Type B pancreatic cell (in vitro differentiated cells): ENCODE measurements around the gene MNS1. TPM values are rescaled to one million over a fixed set of nuclear protein-coding genes. Genes with fewer than 3 reads are reported as not detected.

Experiments
- DNase-seq: peaks from one replicate; pipeline ENCODE4 v3.0.0; 2021; ENCODE audit warnings: mixed read lengths; ENCODE audit not compliant: unreplicated experiment; ENCODE audit errors: extremely low spot score
- H3K27ac Mint-ChIP-seq: 2 replicates; pipeline ENCODE4 v1.8.0; 2021; ENCODE audit warnings: mild to moderate bottlenecking, mixed read lengths
- H3K27me3 Mint-ChIP-seq: 2 replicates; pipeline ENCODE4 v1.8.0; 2021; ENCODE audit warnings: mixed read lengths
- H3K36me3 Mint-ChIP-seq: 2 replicates; pipeline ENCODE4 v1.8.0; 2021; ENCODE audit warnings: mixed read lengths
- H3K4me1 Mint-ChIP-seq: one replicate; pipeline ENCODE4 v1.8.0; 2021; ENCODE audit warnings: mixed read lengths; ENCODE audit not compliant: unreplicated experiment
- H3K4me3 Mint-ChIP-seq: 2 replicates; pipeline ENCODE4 v1.8.0; 2021; ENCODE audit warnings: mild to moderate bottlenecking, mixed read lengths
- H3K9me3 Mint-ChIP-seq: 2 replicates; pipeline ENCODE4 v1.8.0; 2021; ENCODE audit warnings: mixed read lengths
- total RNA-seq: library from RNA; stranded (reverse); gene quantifications from 2 replicates; pipeline ENCODE4 v1.2.1, GENCODE V29; 2021; ENCODE audit warnings: low replicate concordance
- TF ChIP-seq, protein P1 (sequence below): fragments of 200-600 bp; sonication (generic); conservative IDR thresholded peaks from 2 replicates; pipeline ENCODE4 v1.5.0; 2021; ENCODE audit warnings: antibody characterized with exemption, mild to moderate bottlenecking

The MNS1 gene
- total RNA-seq, 1 donor from 2014 or later = 9.0 TPM

GRCh38 chr15:56394909-56395308 lies 70.0 kb downstream of the MNS1 start:
- Mint-ChIP-seq H3K4me1 (no peaks in the 10 kb centered on the region), H3K27me3 (no peaks in the 10 kb centered on the region), H3K4me3 (no peak overlapping the region), H3K9me3 (peaks cover 10% of the 10 kb centered on the region), H3K27ac (no peak overlapping the region), H3K36me3 (peaks cover 34% of the 10 kb centered on the region)
- TF ChIP-seq, protein P1, sequence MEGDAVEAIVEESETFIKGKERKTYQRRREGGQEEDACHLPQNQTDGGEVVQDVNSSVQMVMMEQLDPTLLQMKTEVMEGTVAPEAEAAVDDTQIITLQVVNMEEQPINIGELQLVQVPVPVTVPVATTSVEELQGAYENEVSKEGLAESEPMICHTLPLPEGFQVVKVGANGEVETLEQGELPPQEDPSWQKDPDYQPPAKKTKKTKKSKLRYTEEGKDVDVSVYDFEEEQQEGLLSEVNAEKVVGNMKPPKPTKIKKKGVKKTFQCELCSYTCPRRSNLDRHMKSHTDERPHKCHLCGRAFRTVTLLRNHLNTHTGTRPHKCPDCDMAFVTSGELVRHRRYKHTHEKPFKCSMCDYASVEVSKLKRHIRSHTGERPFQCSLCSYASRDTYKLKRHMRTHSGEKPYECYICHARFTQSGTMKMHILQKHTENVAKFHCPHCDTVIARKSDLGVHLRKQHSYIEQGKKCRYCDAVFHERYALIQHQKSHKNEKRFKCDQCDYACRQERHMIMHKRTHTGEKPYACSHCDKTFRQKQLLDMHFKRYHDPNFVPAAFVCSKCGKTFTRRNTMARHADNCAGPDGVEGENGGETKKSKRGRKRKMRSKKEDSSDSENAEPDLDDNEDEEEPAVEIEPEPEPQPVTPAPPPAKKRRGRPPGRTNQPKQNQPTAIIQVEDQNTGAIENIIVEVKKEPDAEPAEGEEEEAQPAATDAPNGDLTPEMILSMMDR = no peak
- no peak for DNase-seq

GRCh38 chr15:56393277-56393676 lies 71.7 kb downstream of the MNS1 start:
- H3K4me1 Mint-ChIP-seq = no peaks in the 10 kb centered on the region
- no peaks in the 10 kb centered on the region for H3K27me3 Mint-ChIP-seq
- peaks cover 35% of the 10 kb centered on the region for H3K36me3 Mint-ChIP-seq
- H3K4me3 Mint-ChIP-seq = no peak overlapping the region
- H3K27ac Mint-ChIP-seq = no peak overlapping the region
- TF ChIP-seq, protein P1 = no peak
- peaks cover 10% of the 10 kb centered on the region for H3K9me3 Mint-ChIP-seq
- no peak for DNase-seq

GRCh38 chr15:56390739-56391267 lies 74.1 kb downstream of the MNS1 start:
- peaks cover 27% of the 10 kb centered on the region for H3K36me3 Mint-ChIP-seq
- TF ChIP-seq, protein P1 = no peak
- no peaks in the 10 kb centered on the region for H3K27me3 Mint-ChIP-seq
- DNase-seq = no peak
- no peak overlapping the region for H3K4me3 Mint-ChIP-seq
- no peak overlapping the region for H3K27ac Mint-ChIP-seq
- peaks cover 4% of the 10 kb centered on the region for H3K9me3 Mint-ChIP-seq
- no peaks in the 10 kb centered on the region for H3K4me1 Mint-ChIP-seq

DNA sequence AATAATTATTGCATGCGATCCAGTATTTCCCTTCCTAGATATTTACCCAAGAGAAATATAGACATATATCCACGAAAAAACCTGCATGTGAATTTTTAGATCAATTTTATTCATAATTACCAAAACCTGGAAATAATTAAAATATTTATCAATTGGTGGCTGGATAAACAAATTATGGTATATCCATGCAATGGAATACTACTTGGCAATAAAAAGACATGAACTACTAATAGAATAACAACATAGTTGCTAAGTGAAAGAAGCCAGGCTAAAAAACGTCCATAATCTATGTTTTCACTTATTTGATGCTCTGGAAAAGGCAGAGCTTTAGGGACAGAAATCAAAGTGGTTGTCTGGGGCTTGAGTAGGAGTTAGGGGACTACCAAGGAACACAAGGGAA lies 79.0 kb downstream of the MNS1 start:
- TF ChIP-seq, protein P1 = no peak
- no peaks in the 10 kb centered on the region for H3K27me3 Mint-ChIP-seq

DNA sequence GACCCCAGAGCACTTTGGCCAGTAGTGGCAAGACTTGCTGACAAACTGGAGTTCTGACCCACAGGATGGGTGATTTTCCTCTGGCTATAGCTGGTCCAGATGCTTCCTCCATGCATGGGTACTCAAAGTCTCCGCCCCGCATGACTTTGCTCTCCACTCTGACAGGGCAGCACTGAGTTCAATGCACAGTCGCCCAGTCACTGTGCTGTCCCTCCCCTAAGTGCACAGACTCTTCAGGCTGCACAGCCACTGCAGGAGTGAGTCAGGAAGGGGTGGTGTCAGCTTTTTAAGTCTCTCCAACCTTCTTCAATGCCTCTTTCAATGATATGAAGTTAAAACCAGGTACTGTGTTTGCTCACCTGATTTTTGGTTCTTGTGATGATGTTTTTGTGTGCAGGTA lies 81.9 kb downstream of the MNS1 start:
- H3K4me3 Mint-ChIP-seq = no peak overlapping the region

More for the DNA sequence above, 79.0 kb downstream of the MNS1 start:
- Mint-ChIP-seq H3K4me3 (no peak overlapping the region), H3K4me1 (no peaks in the 10 kb centered on the region), H3K9me3 (peaks cover 4% of the 10 kb centered on the region), H3K36me3 (peaks cover 21% of the 10 kb centered on the region), H3K27ac (no peak overlapping the region)
- DNase-seq = no peak

More for the DNA sequence above, 81.9 kb downstream of the MNS1 start:
- no peaks in the 10 kb centered on the region for H3K27me3 Mint-ChIP-seq
- peaks cover 30% of the 10 kb centered on the region for H3K36me3 Mint-ChIP-seq
- TF ChIP-seq, protein P1 = no peak
- H3K4me1 Mint-ChIP-seq = no peaks in the 10 kb centered on the region
- DNase-seq = no peak
- H3K9me3 Mint-ChIP-seq = peaks cover 4% of the 10 kb centered on the region
- H3K27ac Mint-ChIP-seq = no peak overlapping the region

Other genes with a start within 250 kb of the MNS1 start
- gene RFX7, start 221.3 kb downstream of the MNS1 start, total RNA-seq = 29.3 and 39.2 TPM in 2 replicates
- gene TEX9, start 99.7 kb downstream of the MNS1 start, total RNA-seq = 19.7 and 23.7 TPM in 2 replicates